GM12872 (cell line): ENCODE data around the gene BIN1.

Experiments used
- TF ChIP-seq, protein P1 (sequence below): IDR thresholded peaks from 3 replicates; pipeline ENCODE4 v1.5.1; 2011; ENCODE audit warnings: low read depth, mild to moderate bottlenecking, low read length, moderate library complexity; ENCODE audit not compliant: insufficient read depth

BIN1 gene

DNA sequence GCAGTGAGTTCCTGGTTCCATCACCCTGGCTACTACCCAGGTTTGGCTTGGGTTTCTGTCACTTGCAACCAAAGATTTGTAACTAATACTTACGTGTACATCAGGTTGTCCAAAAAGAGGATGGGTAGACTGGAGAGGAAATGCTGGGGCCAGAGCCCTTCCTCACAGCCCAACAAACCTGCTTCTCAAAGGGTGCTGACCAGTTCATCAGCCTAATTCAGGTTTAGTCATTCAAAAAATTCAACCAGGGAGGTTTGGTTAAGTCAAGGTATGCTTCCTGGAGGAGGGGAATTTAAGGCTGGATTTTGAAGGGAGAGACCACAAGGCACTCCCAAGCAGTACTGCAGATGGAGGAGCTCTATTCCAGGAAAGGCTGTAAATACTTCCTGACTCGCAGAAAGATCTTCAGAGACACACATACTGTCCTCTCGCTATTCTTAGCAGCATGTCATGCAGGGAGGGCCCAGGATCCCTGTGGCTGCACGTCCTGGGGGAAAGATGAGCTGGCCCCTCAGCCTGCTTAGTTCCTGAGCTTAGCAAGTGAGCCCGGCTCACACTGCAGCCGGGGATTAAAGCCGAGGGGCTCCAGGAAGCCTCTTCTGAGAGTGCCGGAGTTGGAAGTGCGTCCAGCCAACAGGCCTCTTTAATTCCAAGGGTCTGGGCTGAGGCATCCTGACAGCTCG, 40.0 kb upstream of the BIN1 start:
- TF ChIP-seq, protein P1, sequence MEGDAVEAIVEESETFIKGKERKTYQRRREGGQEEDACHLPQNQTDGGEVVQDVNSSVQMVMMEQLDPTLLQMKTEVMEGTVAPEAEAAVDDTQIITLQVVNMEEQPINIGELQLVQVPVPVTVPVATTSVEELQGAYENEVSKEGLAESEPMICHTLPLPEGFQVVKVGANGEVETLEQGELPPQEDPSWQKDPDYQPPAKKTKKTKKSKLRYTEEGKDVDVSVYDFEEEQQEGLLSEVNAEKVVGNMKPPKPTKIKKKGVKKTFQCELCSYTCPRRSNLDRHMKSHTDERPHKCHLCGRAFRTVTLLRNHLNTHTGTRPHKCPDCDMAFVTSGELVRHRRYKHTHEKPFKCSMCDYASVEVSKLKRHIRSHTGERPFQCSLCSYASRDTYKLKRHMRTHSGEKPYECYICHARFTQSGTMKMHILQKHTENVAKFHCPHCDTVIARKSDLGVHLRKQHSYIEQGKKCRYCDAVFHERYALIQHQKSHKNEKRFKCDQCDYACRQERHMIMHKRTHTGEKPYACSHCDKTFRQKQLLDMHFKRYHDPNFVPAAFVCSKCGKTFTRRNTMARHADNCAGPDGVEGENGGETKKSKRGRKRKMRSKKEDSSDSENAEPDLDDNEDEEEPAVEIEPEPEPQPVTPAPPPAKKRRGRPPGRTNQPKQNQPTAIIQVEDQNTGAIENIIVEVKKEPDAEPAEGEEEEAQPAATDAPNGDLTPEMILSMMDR = no peak

GRCh38 chr2:127146071-127146725, 39.2 kb upstream of the BIN1 start:
- TF ChIP-seq, protein P1 = no peak

DNA sequence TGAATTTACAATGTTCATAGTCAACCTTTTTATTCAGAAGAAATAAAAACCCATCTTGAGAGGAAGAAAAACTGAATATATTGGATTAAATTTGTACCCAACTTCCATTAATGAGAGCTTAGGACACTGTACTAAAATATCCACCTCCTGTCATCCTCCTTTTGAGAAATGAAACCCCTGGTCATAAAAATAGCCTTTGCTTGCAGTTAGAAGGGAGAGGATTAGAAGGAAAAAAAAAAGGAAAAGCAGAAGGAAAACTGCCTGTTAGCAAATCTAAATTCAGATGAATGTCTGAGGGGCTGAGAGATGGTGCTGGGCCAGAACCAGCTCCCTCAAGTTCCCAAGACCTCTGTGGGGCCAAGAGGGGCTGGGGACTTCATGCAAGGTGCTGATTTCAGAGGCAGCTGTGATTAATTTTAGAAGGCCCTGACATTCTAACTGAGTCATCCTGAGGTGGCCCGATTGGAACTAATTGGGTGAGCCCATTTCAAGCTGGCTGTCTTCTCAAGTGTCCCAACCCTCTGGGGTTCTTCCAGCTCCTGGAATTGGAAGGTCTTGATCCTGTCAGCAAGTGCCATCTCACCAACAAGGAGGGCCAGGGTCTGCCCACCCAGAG, 38.4 kb upstream of the BIN1 start:
- TF ChIP-seq, protein P1 = no peak

DNA sequence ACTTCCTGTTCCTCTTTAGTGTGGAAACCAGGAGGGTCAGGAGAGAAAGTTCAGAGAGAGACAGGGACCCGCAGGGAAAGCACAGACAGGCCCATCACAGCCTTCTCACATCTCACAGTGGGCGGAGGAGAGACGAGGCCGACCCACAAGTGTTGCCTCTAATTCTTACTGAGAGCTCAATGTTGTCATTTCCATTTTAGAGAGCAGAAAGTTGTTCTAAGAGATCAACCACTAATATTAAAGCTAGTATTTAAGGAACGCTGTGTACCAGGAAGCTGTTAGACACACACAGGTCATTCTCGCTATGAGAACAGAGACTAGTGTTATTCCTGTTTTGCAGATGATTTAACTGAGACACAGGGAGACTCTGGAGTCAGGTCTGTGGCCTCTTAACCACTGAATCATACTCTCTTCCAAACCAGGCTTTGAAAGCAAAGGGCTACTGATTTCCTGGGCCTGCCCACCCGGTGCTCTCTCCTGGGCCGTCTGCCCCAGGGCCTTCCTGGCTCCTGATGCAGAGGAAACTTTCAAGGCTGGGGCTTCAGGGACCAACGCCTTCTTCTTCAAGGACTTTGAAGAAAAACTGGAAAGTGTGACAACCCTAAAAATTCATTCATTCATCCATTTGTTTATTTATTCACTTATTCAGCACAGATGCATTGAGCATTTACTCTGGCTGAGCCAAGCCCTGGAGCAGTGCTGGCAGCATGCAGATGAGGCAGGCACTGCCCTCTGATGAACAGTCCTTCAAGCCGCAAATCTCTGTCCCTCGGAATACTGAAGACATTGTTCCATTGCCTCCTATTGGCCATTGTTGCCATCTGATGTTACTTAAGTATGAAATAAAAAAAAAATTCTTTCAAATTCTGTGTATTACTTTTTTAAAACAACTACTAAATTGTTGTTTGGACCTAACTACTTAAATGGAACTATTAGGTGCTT, 37.2 kb upstream of the BIN1 start:
- TF ChIP-seq, protein P1 = no peak

GRCh38 chr2:127142663-127143630, 36.0 kb upstream of the BIN1 start:
- TF ChIP-seq, protein P1 = no peak

DNA sequence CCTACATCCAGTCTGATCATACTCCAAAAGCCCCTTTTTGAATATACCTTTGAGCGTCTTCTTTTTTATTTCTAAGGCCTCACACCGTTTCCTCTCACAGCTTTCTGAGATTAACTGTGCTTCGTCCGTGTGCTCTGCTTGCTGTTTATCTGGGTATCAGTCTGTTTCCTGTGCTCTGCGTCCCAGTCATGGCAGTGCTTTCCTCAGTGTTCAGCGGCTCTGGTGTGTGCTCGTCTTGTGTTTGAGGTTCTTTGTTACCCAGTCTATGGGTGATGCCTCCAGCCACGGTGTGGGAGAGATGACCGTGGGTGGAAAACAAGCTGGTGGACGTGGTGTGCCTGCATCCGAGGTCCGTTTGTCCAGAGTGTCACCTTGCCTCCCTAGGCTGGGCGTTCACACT, 33.6 kb upstream of the BIN1 start:
- TF ChIP-seq, protein P1 = no peak
